B cell (primary cell): ENCODE data around the gene PHLDB1. TPM values are rescaled to one million over a fixed set of nuclear protein-coding genes. Genes with fewer than 3 reads are reported as not detected.
A peak's percentile ranks its signal among the peaks of the same experiment; 100 is the strongest.

Experiments
- ATAC-seq: fragments of 200-7000 bp; cut with Tn5 transposase; one replicate; pipeline ENCODE4 v1.10.0; 2021; ENCODE audit warnings: low read depth, mild to moderate bottlenecking, moderate number of reproducible peaks, moderate library complexity
- CTCF ChIA-PET: fragments of 350-600 bp; sonication (Branson Sonifier 250); formaldehyde crosslinking; loops from one replicate; lab custom pipeline; 2021; ENCODE audit warnings: antibody characterized with exemption, inconsistent platforms; lab: Charles Lee
- POLR2A ChIA-PET: fragments of 350-600 bp; sonication (Branson Sonifier 250); formaldehyde crosslinking; loops from one replicate; lab custom pipeline; 2021; ENCODE audit warnings: antibody characterized with exemption; lab: Charles Lee
- DNase-seq: peaks from one replicate; pipeline ENCODE4 v3.0.0; 2013
- H2AFZ ChIP-seq: 2 replicates; pipeline ENCODE4 v1.6.1; 2012; ENCODE audit warnings: mild to moderate bottlenecking, low read depth, low read length; ENCODE audit not compliant: insufficient read depth, poor library complexity, severe bottlenecking
- H3K27ac ChIP-seq, 2 donors: 1 replicate in 1 of 2; 2 replicates in 1 of 2; pipeline ENCODE4 v1.5.1; 2012 to 2013; ENCODE audit warnings: low read length in 2 of 2, mild to moderate bottlenecking in 2 of 2, moderate library complexity in 1 of 2
- H3K27me3 ChIP-seq, 4 experiments: fragments of 200-600 bp in 1 of 4; sonication (generic) in 1 of 4; replicated peaks in 1 of 4; 1 replicate in 2 of 4; 2 replicates in 2 of 4; pipeline versions ENCODE4 v1.6.1 to v1.7.0; 2013 to 2016; ENCODE audit warnings: low read length in 3 of 4, mild to moderate bottlenecking in 2 of 4, mixed read lengths in 1 of 4, moderate library complexity in 1 of 4; ENCODE audit not compliant: insufficient read depth in 4 of 4, control insufficient read depth in 3 of 4; ENCODE audit errors: control extremely low read depth in 1 of 4
- H3K36me3 ChIP-seq, 2 experiments: replicated peaks in 1 of 2; 1 replicate in 1 of 2; 2 replicates in 1 of 2; pipeline versions ENCODE4 v1.6.1 to v1.7.1; 2013; ENCODE audit warnings: low read length in 1 of 2; ENCODE audit not compliant: insufficient read depth in 2 of 2, control insufficient read depth in 1 of 2; ENCODE audit errors: control extremely low read depth in 1 of 2, extremely low read depth in 1 of 2
- H3K4me1 ChIP-seq, 2 donors: fragments of 200-600 bp in 1 of 2; sonication (generic) in 1 of 2; 1 replicate in 1 of 2; 2 replicates in 1 of 2; pipeline versions ENCODE4 v1.5.1 to v1.6.1; 2013 to 2017; ENCODE audit warnings: low read length in 2 of 2; ENCODE audit not compliant: control insufficient read depth in 2 of 2, insufficient read depth in 2 of 2
- H3K4me2 ChIP-seq: replicated peaks from 2 replicates; pipeline ENCODE3; 2012; ENCODE audit warnings: mild to moderate bottlenecking, low read depth, low read length; ENCODE audit not compliant: poor library complexity, severe bottlenecking
- H3K4me3 ChIP-seq, 5 experiments: fragments of 200-600 bp in 1 of 5; sonication (generic) in 1 of 5; 1 replicate in 3 of 5; 2 replicates in 2 of 5; pipeline versions ENCODE4 v1.5.1 to v1.7.0; 2011 to 2016; ENCODE audit warnings: low read length in 4 of 5, mild to moderate bottlenecking in 4 of 5, low read depth in 2 of 5, control low read depth in 1 of 5, moderate library complexity in 1 of 5; ENCODE audit not compliant: insufficient read depth in 1 of 5; ENCODE audit errors: control extremely low read depth in 1 of 5, extremely low read depth in 1 of 5
- H3K79me2 ChIP-seq: fragments of 200-600 bp; sonication (generic); one replicate; pipeline ENCODE4 v1.6.0; 2016; ENCODE audit warnings: low read length; ENCODE audit not compliant: control insufficient read depth, insufficient read depth
- H3K9ac ChIP-seq: fragments of 200-600 bp; sonication (generic); 2 replicates; pipeline ENCODE4 v1.6.1; 2017; ENCODE audit warnings: mild to moderate bottlenecking, low read length, moderate library complexity
- H3K9me3 ChIP-seq, 3 donors: one replicate each; pipeline versions ENCODE4 v1.6.1 to v1.7.1; 2013; ENCODE audit warnings: low read length in 2 of 3; ENCODE audit not compliant: control insufficient read depth in 2 of 3, insufficient read depth in 1 of 3; ENCODE audit errors: control extremely low read depth in 1 of 3
- H4K20me1 ChIP-seq: 2 replicates; pipeline ENCODE4 v1.6.0; 2012; ENCODE audit warnings: mild to moderate bottlenecking, low read length; ENCODE audit not compliant: insufficient read depth, control insufficient read depth, poor library complexity, severe bottlenecking
- H3K27ac Mint-ChIP-seq: one replicate; pipeline ENCODE4 v1.8.0; 2021; ENCODE audit warnings: mixed read lengths
- H3K27me3 Mint-ChIP-seq: one replicate; pipeline ENCODE4 v1.8.0; 2021; ENCODE audit warnings: mixed read lengths
- H3K4me1 Mint-ChIP-seq: one replicate; pipeline ENCODE4 v1.8.0; 2021; ENCODE audit warnings: mixed read lengths
- H3K4me3 Mint-ChIP-seq: one replicate; pipeline ENCODE4 v1.8.0; 2021; ENCODE audit warnings: mixed read lengths
- H3K9me3 Mint-ChIP-seq: one replicate; pipeline ENCODE4 v1.8.0; 2022; ENCODE audit warnings: mixed read lengths; ENCODE audit not compliant: insufficient read depth
- EZH2 ChIP-seq: IDR thresholded peaks from 2 replicates; pipeline ENCODE4 v1.6.1; 2012; ENCODE audit warnings: borderline replicate concordance, low read depth, mild to moderate bottlenecking, moderate library complexity, low read length; ENCODE audit not compliant: insufficient read depth, poor library complexity, severe bottlenecking
- WGBS: methylation state at CpG from one replicate; pipeline ENCODE4 v1.1.5; 2013; ENCODE audit warnings: missing lambda C conversion rate; ENCODE audit not compliant: insufficient coverage; 5-methylcytosine and 5-hydroxymethylcytosine counted together
- intact Hi-C: fragments of 100-400 bp; cut with micrococcal nuclease; formaldehyde crosslinking; loops from one replicate; pipeline ENCODE4 v1.10.0; 2022
- polyA plus RNA-seq: library from polyadenylated mRNA; depleted of rRNA; stranded (reverse); fragments of >200 nt; gene quantifications from 2 replicates; pipeline ENCODE4 v1.2.3, GENCODE V29; 2012
- total RNA-seq, 2 donors: library from RNA; stranded (reverse); fragments of 120-200 nt in 1 of 2; gene quantifications; 1 replicate in 1 of 2; 2 replicates in 1 of 2; pipeline versions ENCODE4 v1.2.3 to v1.2.4, GENCODE V29; 2013 to 2022
- TF ChIP-seq, protein P1 (sequence below): fragments of 200-600 bp; IDR thresholded peaks from one replicate; pipeline ENCODE4 v1.8.0; 2022; ENCODE audit warnings: antibody characterized with exemption, mild to moderate bottlenecking

The PHLDB1 gene
- total and polyA plus RNA-seq, 2 donors (not counting 1 experiment from before 2014, with no cell fraction given) = 0.46 to 2.4 TPM

GRCh38 chr11:118572061-118572980 lies 35.1 kb upstream of the PHLDB1 start, which contains the start of gene ARCN1:
TSS of gene ARCN1 (plus strand) at chr11:118572409. CDS start at chr11:118572548, 139 bp downstream.
- intact Hi-C loops = loop anchor here (1.0 to 5.0 kb wide), 6 partner anchors 39 to 425 kb away; partner anchors contain the start of genes ATP5MG, CENATAC, KMT2A and TMEM25
- peaks cover 78% of the 10 kb centered on the region for H3K79me2 ChIP-seq
- no peaks in the 10 kb centered on the region for H3K27me3 Mint-ChIP-seq

More at GRCh38 chr11:118572061-118572980, 35.1 kb upstream of the PHLDB1 start, which contains the start of gene ARCN1:
- Histone ChIP-seq H3K9ac (peak within 1 kb of the TSS; percentile 99), H3K27me3 (no peaks in the 10 kb centered on the region), H4K20me1 (peaks cover 2% of the 10 kb centered on the region), H2AFZ (peak within 1 kb of the TSS; percentile 77), H3K4me2 (peak within 1 kb of the TSS; percentile 87), H3K36me3 (peaks cover 0 to under 1% of the 10 kb centered on the region in 2 experiments), H3K9me3 (no peaks in the 10 kb centered on the region), H3K4me1 (peaks cover 19 to 21% of the 10 kb centered on the region in 2 donors), H3K4me3 (peak within 1 kb of the TSS; percentile 76 to 100 (median 99)), H3K27ac (peak within 1 kb of the TSS; percentile 95 to 97)
- peak within 1 kb of the TSS; percentile 94 for H3K27ac Mint-ChIP-seq
- H3K4me3 Mint-ChIP-seq = peak within 1 kb of the TSS; percentile 97
- CTCF ChIA-PET = interaction anchor here (0.6 to 1.2 kb wide), 3 partner anchors 41 to 602 kb away, joined by 3 to 7 read pairs (median 3); no protein-coding TSS in a partner anchor
- 0% methylated on average over 41 of the region's 55 CpGs for WGBS
- H3K4me1 Mint-ChIP-seq = peaks cover 44% of the 10 kb centered on the region
- ATAC-seq (peak; percentile 92), DNase-seq (peak; percentile 89)
- POLR2A ChIA-PET = interaction anchor here (1.1 to 1.3 kb wide), 2 partner anchors 137 to 496 kb away, joined by 3 read pairs; no protein-coding TSS in a partner anchor
- no peak for TF ChIP-seq EZH2
- TF ChIP-seq, protein P1, sequence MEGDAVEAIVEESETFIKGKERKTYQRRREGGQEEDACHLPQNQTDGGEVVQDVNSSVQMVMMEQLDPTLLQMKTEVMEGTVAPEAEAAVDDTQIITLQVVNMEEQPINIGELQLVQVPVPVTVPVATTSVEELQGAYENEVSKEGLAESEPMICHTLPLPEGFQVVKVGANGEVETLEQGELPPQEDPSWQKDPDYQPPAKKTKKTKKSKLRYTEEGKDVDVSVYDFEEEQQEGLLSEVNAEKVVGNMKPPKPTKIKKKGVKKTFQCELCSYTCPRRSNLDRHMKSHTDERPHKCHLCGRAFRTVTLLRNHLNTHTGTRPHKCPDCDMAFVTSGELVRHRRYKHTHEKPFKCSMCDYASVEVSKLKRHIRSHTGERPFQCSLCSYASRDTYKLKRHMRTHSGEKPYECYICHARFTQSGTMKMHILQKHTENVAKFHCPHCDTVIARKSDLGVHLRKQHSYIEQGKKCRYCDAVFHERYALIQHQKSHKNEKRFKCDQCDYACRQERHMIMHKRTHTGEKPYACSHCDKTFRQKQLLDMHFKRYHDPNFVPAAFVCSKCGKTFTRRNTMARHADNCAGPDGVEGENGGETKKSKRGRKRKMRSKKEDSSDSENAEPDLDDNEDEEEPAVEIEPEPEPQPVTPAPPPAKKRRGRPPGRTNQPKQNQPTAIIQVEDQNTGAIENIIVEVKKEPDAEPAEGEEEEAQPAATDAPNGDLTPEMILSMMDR = no peak
- no peaks in the 10 kb centered on the region for H3K9me3 Mint-ChIP-seq
